CD4-positive, alpha-beta T cell (primary cell): ENCODE measurements around the gene KCNMA1. TPM values are rescaled to one million over a fixed set of nuclear protein-coding genes. Genes with fewer than 3 reads are reported as not detected.

Experiments
- ATAC-seq: fragments of 200-7000 bp; cut with Tn5 transposase; one replicate; pipeline ENCODE4 v1.10.0; 2022; ENCODE audit warnings: mild to moderate bottlenecking; ENCODE audit not compliant: poor library complexity
- CTCF ChIA-PET: fragments of 350-600 bp; sonication (Branson Sonifier 250); formaldehyde crosslinking; loops from one replicate; lab custom pipeline; 2021; ENCODE audit warnings: antibody characterized with exemption, inconsistent platforms; lab: Charles Lee
- POLR2A ChIA-PET: fragments of 350-600 bp; sonication (Branson Sonifier 250); formaldehyde crosslinking; loops from one replicate; lab custom pipeline; 2021; ENCODE audit warnings: antibody characterized with exemption, inconsistent platforms; lab: Charles Lee
- DNase-seq, 14 experiments: peaks; one replicate each; pipeline ENCODE4 v3.0.0-alpha.2; 2013 to 2020; ENCODE audit warnings: mixed read lengths in 2 of 14
- H3K27ac ChIP-seq, 2 donors: one replicate each; pipeline versions ENCODE4 v1.5.1 to v1.7.0; 2013; ENCODE audit warnings: low read length in 2 of 2, low read depth in 1 of 2, mild to moderate bottlenecking in 1 of 2
- H3K27me3 ChIP-seq, 2 experiments: 1 replicate in 1 of 2; 2 replicates in 1 of 2; pipeline versions ENCODE4 v1.6.1 to v1.7.0; 2013; ENCODE audit warnings: low read length in 2 of 2, control low read depth in 1 of 2, mild to moderate bottlenecking in 1 of 2, moderate library complexity in 1 of 2; ENCODE audit not compliant: insufficient read depth in 2 of 2, control insufficient read depth in 1 of 2
- H3K36me3 ChIP-seq: one replicate; pipeline ENCODE4 v1.6.1; 2013; ENCODE audit warnings: low read length, control low read depth; ENCODE audit not compliant: insufficient read depth
- H3K4me1 ChIP-seq: one replicate; pipeline ENCODE4 v1.6.1; 2013; ENCODE audit warnings: low read length, control low read depth; ENCODE audit not compliant: insufficient read depth
- H3K4me3 ChIP-seq: one replicate; pipeline ENCODE4 v1.5.1; 2013; ENCODE audit warnings: mild to moderate bottlenecking, low read length, moderate library complexity
- H3K9me3 ChIP-seq, 2 experiments: 1 replicate in 1 of 2; 2 replicates in 1 of 2; pipeline versions ENCODE4 v1.6.1 to v1.7.0; 2013; ENCODE audit warnings: low read length in 2 of 2, mild to moderate bottlenecking in 2 of 2, control low read depth in 1 of 2, moderate library complexity in 1 of 2; ENCODE audit not compliant: control insufficient read depth in 1 of 2, insufficient read depth in 1 of 2
- H3K27ac Mint-ChIP-seq: one replicate; pipeline ENCODE4 v1.8.0; 2020; ENCODE audit warnings: mixed read lengths
- H3K27me3 Mint-ChIP-seq: one replicate; pipeline ENCODE4 v1.8.0; 2021; ENCODE audit warnings: mixed read lengths
- H3K36me3 Mint-ChIP-seq: one replicate; pipeline ENCODE4 v1.8.0; 2021; ENCODE audit warnings: low read depth, mixed read lengths
- H3K4me1 Mint-ChIP-seq: one replicate; pipeline ENCODE4 v1.8.0; 2021; ENCODE audit warnings: low read depth, mixed read lengths
- H3K4me3 Mint-ChIP-seq: one replicate; pipeline ENCODE4 v1.8.0; 2020; ENCODE audit warnings: mild to moderate bottlenecking, mixed read lengths
- H3K9me3 Mint-ChIP-seq: one replicate; pipeline ENCODE4 v1.8.0; 2020; ENCODE audit warnings: mixed read lengths
- intact Hi-C, 2 experiments: fragments of 100-400 bp; cut with DNase I in 1 of 2; cut with micrococcal nuclease in 1 of 2; formaldehyde crosslinking; loops; one replicate each; pipeline versions ENCODE4 v1.15.1 to v1.9.0; 2023 to 2025; cut with DNase I, micrococcal nuclease
- total RNA-seq, 174 experiments: library from RNA in 2 of 174; stranded (reverse) in 2 of 174; gene quantifications; one replicate each; pipeline ENCODE4 v1.2.3 and lab custom pipeline; 2021 to 2026
- TF ChIP-seq, protein P1 (sequence below): fragments of 200-600 bp; IDR thresholded peaks from one replicate; pipeline ENCODE4 v1.8.0; 2022; ENCODE audit warnings: antibody characterized with exemption, mild to moderate bottlenecking

KCNMA1 gene
- total RNA-seq, 2 experiments from 2014 or later, result not detected

DNA sequence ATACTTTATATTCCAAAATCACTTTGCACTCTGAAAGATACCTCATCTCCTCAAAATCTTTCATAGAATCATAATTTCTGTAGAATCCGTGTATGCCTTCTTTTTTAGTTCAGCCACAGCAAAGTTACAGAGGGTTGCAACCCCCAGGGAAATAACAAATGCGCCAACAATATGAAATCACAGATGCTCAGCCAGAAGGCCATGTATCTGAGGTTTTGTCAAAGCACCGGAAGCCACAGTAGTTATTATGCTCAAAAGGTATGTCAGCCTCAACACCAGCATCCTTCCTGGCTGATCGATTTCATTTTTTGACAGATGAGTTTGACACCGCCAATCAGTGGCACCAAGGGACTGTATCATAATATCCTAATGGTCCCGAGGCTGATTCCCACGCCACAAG is 204.1 kb downstream of the KCNMA1 start:
- Mint-ChIP-seq H3K4me1 (no peaks in the 10 kb centered on the region), H3K36me3 (no peaks in the 10 kb centered on the region), H3K9me3 (no peaks in the 10 kb centered on the region), H3K4me3 (no peak overlapping the region), H3K27me3 (peaks cover 11% of the 10 kb centered on the region), H3K27ac (no peak overlapping the region)
- POLR2A ChIA-PET, result no interaction called here
- CTCF ChIA-PET, result no interaction called here
- Histone ChIP-seq H3K4me1 (no peaks in the 10 kb centered on the region), H3K4me3 (no peak overlapping the region), H3K27me3 (peaks cover 0 to 4% of the 10 kb centered on the region in 2 experiments), H3K27ac (no peak overlapping the region), H3K9me3 (no peaks in the 10 kb centered on the region), H3K36me3 (no peaks in the 10 kb centered on the region)
- intact Hi-C loops, result no loop called here
- TF ChIP-seq, protein P1, sequence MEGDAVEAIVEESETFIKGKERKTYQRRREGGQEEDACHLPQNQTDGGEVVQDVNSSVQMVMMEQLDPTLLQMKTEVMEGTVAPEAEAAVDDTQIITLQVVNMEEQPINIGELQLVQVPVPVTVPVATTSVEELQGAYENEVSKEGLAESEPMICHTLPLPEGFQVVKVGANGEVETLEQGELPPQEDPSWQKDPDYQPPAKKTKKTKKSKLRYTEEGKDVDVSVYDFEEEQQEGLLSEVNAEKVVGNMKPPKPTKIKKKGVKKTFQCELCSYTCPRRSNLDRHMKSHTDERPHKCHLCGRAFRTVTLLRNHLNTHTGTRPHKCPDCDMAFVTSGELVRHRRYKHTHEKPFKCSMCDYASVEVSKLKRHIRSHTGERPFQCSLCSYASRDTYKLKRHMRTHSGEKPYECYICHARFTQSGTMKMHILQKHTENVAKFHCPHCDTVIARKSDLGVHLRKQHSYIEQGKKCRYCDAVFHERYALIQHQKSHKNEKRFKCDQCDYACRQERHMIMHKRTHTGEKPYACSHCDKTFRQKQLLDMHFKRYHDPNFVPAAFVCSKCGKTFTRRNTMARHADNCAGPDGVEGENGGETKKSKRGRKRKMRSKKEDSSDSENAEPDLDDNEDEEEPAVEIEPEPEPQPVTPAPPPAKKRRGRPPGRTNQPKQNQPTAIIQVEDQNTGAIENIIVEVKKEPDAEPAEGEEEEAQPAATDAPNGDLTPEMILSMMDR, result no peak
- ATAC-seq (no peak), DNase-seq (no peak)

GRCh38 chr10:77431980-77432797 is 205.4 kb downstream of the KCNMA1 start:
- H3K36me3 Mint-ChIP-seq, result no peaks in the 10 kb centered on the region
- Histone ChIP-seq H3K36me3 (no peaks in the 10 kb centered on the region), H3K27me3 (peaks cover 0 to 4% of the 10 kb centered on the region in 2 experiments), H3K9me3 (no peaks in the 10 kb centered on the region), H3K4me1 (no peaks in the 10 kb centered on the region), H3K27ac (no peak overlapping the region), H3K4me3 (no peak overlapping the region)
- ChIA-PET CTCF (no interaction called here), POLR2A (no interaction called here)
- H3K4me1 Mint-ChIP-seq, result no peaks in the 10 kb centered on the region
- TF ChIP-seq, protein P1, result no peak
- no peak overlapping the region for H3K4me3 Mint-ChIP-seq
- H3K9me3 Mint-ChIP-seq, result no peaks in the 10 kb centered on the region
- H3K27ac Mint-ChIP-seq, result no peak overlapping the region
- intact Hi-C loops, result no loop called here
- no peak for ATAC-seq
- no peak for DNase-seq
- H3K27me3 Mint-ChIP-seq, result peaks cover 12% of the 10 kb centered on the region

- H3K4me1 ChIP-seq, result no peaks in the 10 kb centered on the region
- H3K36me3 ChIP-seq, result no peaks in the 10 kb centered on the region
- peaks cover 0 to 4% of the 10 kb centered on the region in 2 experiments for H3K27me3 ChIP-seq
- Mint-ChIP-seq H3K27me3 (peaks cover 22% of the 10 kb centered on the region), H3K27ac (no peak overlapping the region), H3K9me3 (no peaks in the 10 kb centered on the region), H3K4me3 (no peak overlapping the region), H3K4me1 (no peaks in the 10 kb centered on the region), H3K36me3 (no peaks in the 10 kb centered on the region)
- intact Hi-C loops, result no loop called here
- CTCF ChIA-PET, result no interaction called here
- ATAC-seq, result no peak
- POLR2A ChIA-PET, result no interaction called here
- DNase-seq, result no peak
- H3K4me3 ChIP-seq, result no peak overlapping the region
- no peak overlapping the region for H3K27ac ChIP-seq
- H3K9me3 ChIP-seq, result no peaks in the 10 kb centered on the region
- TF ChIP-seq, protein P1, result no peak
Observed at GRCh38 chr10:77431209-77431611, 206.4 kb downstream of the KCNMA1 start.
